ENCODE data around the gene VAMP8. TPM values are rescaled to one million over a fixed set of nuclear protein-coding genes. Genes with fewer than 3 reads are reported as not detected.

The VAMP8 gene
- total and polyA plus RNA-seq, 10 of the 15 experiments (the other 5 are each of a cell fraction or from before 2014, with no cell fraction given), result 93.6 to 744 (median 217) TPM

- POLR2A ChIA-PET, result no interaction called here
- H3K79me2 ChIP-seq (ENCODE audit: control insufficient read depth, insufficient read depth, low read length), result peaks cover 26% of the 10 kb centered on the region
- H3K4me2 ChIP-seq (ENCODE audit: control insufficient read depth, insufficient read depth), result no peak overlapping the region
- no peak for FAIRE-seq
- intact Hi-C loops (cut with micrococcal nuclease; ENCODE audit: unreplicated experiment), result no loop called here
- H3K27me3 ChIP-seq (replicated peaks in 1 of 2; ENCODE audit: control insufficient read depth in 2 of 2, insufficient read depth in 2 of 2, low read length in 1 of 2), result no peaks in the 10 kb centered on the region
- H3K36me3 ChIP-seq (ENCODE audit: control insufficient read depth in 2 of 2, insufficient read depth in 2 of 2, low read length in 1 of 2), result peaks cover 0 to 6% of the 10 kb centered on the region in 2 experiments; a peak in 2 of 4 replicates
- in situ Hi-C loops (cut with MboI), result no loop called here
- no TSS peak for BruUV-seq (replicated peaks)
- no peak for TF ChIP-seq FOXM1 (IDR thresholded peaks at IDR 0.05; ENCODE audit: low read depth, low read length)
- TF ChIP-seq LARP7 (IDR thresholded peaks at IDR 0.05), result no peak
- no peak for TF ChIP-seq YBX1 (IDR thresholded peaks at IDR 0.05)
- TF ChIP-seq ESRRA (IDR thresholded peaks at IDR 0.05; ENCODE audit: low read length), result no peak
- no peak for TF ChIP-seq POLR2AphosphoS5 (IDR thresholded peaks at IDR 0.05; ENCODE audit: low read length)
- no peak for TF ChIP-seq KLF5 (IDR thresholded peaks at IDR 0.05; ENCODE audit: partially characterized antibody)
- no peak for TF ChIP-seq EP300 (IDR thresholded peaks at IDR 0.05; ENCODE audit: borderline replicate concordance in 1 of 2, control insufficient read depth in 1 of 2, low read depth in 2 of 2, low read length in 2 of 2)
- no peak for TF ChIP-seq CBX3 (IDR thresholded peaks at IDR 0.05; ENCODE audit: borderline replicate concordance, low read depth)
- H3K4me3 ChIP-seq, result no peak overlapping the region
- SMC1A ChIA-PET (ENCODE audit: uncharacterized antibody, unreplicated experiment), result interaction anchor here (1.4 kb wide), 1 partner anchor 12 kb away, joined by 6 read pairs; no protein-coding TSS in a partner anchor
- H3K9ac ChIP-seq (ENCODE audit: control insufficient read depth, insufficient read depth, low read length), result no peak overlapping the region
- WGBS (ENCODE audit: insufficient coverage, insufficient replicate concordance, low lambda C conversion rate, missing lambda C conversion rate), result 88% methylated on average over 1 of the region's 1 CpG
- no peak for ATAC-seq
- H2AFZ ChIP-seq (ENCODE audit: control insufficient read depth, low read depth, low read length), result no peak overlapping the region
- CTCF ChIA-PET, result interaction anchor here (0.9 kb wide), 1 partner anchor 125 kb away, joined by 3 read pairs; no protein-coding TSS in a partner anchor
- DNase-seq (ENCODE audit: low read depth, low spot score), result no peak
- peaks cover 33% of the 10 kb centered on the region for H3K4me1 ChIP-seq (ENCODE audit: control insufficient read depth, insufficient read depth, low read length)
- H3K9me3 ChIP-seq (replicated peaks; ENCODE audit: control insufficient read depth, insufficient read depth, low read length), result no peaks in the 10 kb centered on the region
- H3K27ac ChIP-seq (ENCODE audit: control insufficient read depth, insufficient read depth), result no peak overlapping the region
- no peaks in the 10 kb centered on the region for H4K20me1 ChIP-seq (ENCODE audit: control insufficient read depth, insufficient read depth)
- RAD21 ChIA-PET (ENCODE audit: unreplicated experiment), result no interaction called here
Measured at GRCh38 chr2:85582492-85582891, 5.1 kb downstream of the VAMP8 start.

All from GM12878 (cell line).